Right lobe of liver (tissue), 6 donors: ENCODE data around the gene USH1C. TPM values are rescaled to one million over a fixed set of nuclear protein-coding genes. Genes with fewer than 3 reads are reported as not detected.

Experiments
- ATAC-seq, 4 donors: fragments of 200-7000 bp; cut with Tn5 transposase; one replicate each; pipeline ENCODE4 v1.9.1; 2020; ENCODE audit warnings: mild to moderate bottlenecking in 4 of 4, moderate library complexity in 4 of 4
- DNase-seq, 3 donors: peaks; one replicate each; pipeline ENCODE4 v3.0.0-alpha.2; 2020
- H3K27ac ChIP-seq, 3 donors: fragments of 200-600 bp; one replicate each; pipeline ENCODE4 v1.8.0; 2022
- H3K27me3 ChIP-seq, 2 donors: fragments of 200-600 bp; one replicate each; pipeline ENCODE4 v1.8.0; 2022
- H3K36me3 ChIP-seq, 4 donors: fragments of 200-600 bp; sonication (generic) in 1 of 4; one replicate each; pipeline versions ENCODE4 v1.5.1 to v1.8.0; 2017 to 2022; ENCODE audit warnings: control low read depth in 1 of 4
- H3K4me1 ChIP-seq, 4 donors: fragments of 200-600 bp; sonication (generic) in 1 of 4; one replicate each; pipeline versions ENCODE4 v1.5.1 to v1.8.0; 2017 to 2022; ENCODE audit warnings: control low read depth in 1 of 4
- H3K4me3 ChIP-seq, 3 donors: fragments of 200-600 bp; one replicate each; pipeline ENCODE4 v1.8.0; 2022
- H3K9me3 ChIP-seq, 4 donors: fragments of 200-600 bp; sonication (generic) in 1 of 4; one replicate each; pipeline versions ENCODE4 v1.5.1 to v1.8.0; 2017 to 2022; ENCODE audit warnings: control low read depth in 1 of 4
- POLR2A ChIP-seq: fragments of 450-650 bp; IDR thresholded peaks from one replicate; pipeline ENCODE4 v1.6.1; 2017; ENCODE audit warnings: antibody characterized with exemption, mild to moderate bottlenecking
- WGBS: methylation state at CpG from one replicate; pipeline ENCODE4 v1.1.6; 2018; ENCODE audit warnings: low coverage, low lambda C conversion rate; ENCODE audit not compliant: insufficient coverage; ENCODE audit errors: missing lambda C conversion rate; 5-methylcytosine and 5-hydroxymethylcytosine counted together
- intact Hi-C, 2 donors: fragments of 100-400 bp; cut with DNase I; formaldehyde crosslinking; loops; one replicate each; pipeline versions ENCODE4 v1.11.2 to v1.14.1; 2022
- total RNA-seq, 6 experiments: library from RNA; depleted of rRNA in 2 of 6; stranded (reverse); fragments of >200 nt in 2 of 6; fragmentation: NEBNext Ultra II Directional in 3 of 6; extraction: Animal tissue kit (Norgen Biotek cat#: 25700) in 3 of 6; gene quantifications; one replicate each; pipeline versions ENCODE4 v1.1.0 to v1.2.4, GENCODE V29; 2016 to 2023
- TF ChIP-seq, protein P1 (sequence below), 4 donors: fragments of 200-600 bp in 3 of 4; fragments of 450-650 bp in 1 of 4; IDR thresholded peaks; one replicate each; pipeline versions ENCODE4 v1.5.1 to v1.8.0; 2016 to 2022; ENCODE audit warnings: antibody characterized with exemption in 4 of 4, mild to moderate bottlenecking in 2 of 4
- donor health status: DM: no; HTN: yes; CAD: no.
- donor health status: DM: no; HTN: no; CAD: no.
- donor health status: DM: no; HTN: no; CAD: no.
- donor health status: DM: no; HTN: yes; CAD: no.
- donor health status: DM: no; HTN: yes; CAD: no.

Gene USH1C
- total RNA-seq, 6 experiments from 2014 or later = 0.15 to 1.2 (median 0.58) TPM

DNA sequence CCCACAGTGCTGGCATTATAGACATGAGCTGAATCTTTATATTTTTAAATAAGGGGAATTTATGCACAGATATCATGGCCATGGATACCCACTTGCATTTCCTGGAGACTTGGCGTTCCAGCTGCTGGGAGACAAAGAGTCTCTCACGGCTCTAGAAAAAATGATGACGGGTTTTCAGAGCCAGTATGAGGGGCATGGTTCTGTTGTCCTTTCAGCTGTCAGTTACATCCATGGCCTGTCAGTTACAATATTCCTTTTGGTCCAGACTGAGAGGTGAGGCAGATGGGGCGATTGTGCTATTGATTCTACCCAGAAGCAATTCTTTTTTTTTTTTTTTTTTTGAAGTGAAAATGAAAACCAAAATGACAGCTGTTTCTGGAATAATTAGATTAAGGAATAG lies 29.7 kb downstream of the USH1C start:
- TF ChIP-seq, protein P1, sequence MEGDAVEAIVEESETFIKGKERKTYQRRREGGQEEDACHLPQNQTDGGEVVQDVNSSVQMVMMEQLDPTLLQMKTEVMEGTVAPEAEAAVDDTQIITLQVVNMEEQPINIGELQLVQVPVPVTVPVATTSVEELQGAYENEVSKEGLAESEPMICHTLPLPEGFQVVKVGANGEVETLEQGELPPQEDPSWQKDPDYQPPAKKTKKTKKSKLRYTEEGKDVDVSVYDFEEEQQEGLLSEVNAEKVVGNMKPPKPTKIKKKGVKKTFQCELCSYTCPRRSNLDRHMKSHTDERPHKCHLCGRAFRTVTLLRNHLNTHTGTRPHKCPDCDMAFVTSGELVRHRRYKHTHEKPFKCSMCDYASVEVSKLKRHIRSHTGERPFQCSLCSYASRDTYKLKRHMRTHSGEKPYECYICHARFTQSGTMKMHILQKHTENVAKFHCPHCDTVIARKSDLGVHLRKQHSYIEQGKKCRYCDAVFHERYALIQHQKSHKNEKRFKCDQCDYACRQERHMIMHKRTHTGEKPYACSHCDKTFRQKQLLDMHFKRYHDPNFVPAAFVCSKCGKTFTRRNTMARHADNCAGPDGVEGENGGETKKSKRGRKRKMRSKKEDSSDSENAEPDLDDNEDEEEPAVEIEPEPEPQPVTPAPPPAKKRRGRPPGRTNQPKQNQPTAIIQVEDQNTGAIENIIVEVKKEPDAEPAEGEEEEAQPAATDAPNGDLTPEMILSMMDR (IDR thresholded peaks at IDR 0.05) = no peak
- no peak for TF ChIP-seq POLR2A
- Histone ChIP-seq H3K27me3 (no peaks in the 10 kb centered on the region), H3K9me3 (no peaks in the 10 kb centered on the region), H3K27ac (no peak overlapping the region), H3K36me3 (no peaks in the 10 kb centered on the region), H3K4me3 (no peak overlapping the region), H3K4me1 (no peaks in the 10 kb centered on the region)
- DNase-seq (no peak), ATAC-seq (no peak)
- intact Hi-C loops = no loop called here
- 62% methylated on average over 3 of the region's 4 CpGs for WGBS

DNA sequence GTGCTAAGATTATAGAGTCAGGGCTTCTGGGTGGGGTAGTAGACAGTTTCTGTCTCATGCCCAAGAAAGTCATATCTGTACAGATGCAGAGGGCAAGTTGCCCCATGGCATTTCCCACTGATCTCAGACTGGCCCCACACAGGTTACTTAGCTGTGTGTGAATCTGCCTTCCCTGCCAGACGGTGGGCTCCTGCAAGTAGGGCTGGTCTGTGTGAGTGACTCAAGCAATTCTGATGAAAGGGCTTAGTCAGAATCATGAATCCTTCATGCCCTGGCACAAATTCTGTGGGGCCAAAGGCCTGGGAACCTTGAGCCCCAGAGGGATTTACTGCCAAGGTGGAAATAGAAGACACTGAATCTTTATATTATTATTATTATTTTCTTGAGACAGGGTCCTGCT lies 30.4 kb downstream of the USH1C start:
- no peaks in the 10 kb centered on the region for H3K9me3 ChIP-seq

DNA sequence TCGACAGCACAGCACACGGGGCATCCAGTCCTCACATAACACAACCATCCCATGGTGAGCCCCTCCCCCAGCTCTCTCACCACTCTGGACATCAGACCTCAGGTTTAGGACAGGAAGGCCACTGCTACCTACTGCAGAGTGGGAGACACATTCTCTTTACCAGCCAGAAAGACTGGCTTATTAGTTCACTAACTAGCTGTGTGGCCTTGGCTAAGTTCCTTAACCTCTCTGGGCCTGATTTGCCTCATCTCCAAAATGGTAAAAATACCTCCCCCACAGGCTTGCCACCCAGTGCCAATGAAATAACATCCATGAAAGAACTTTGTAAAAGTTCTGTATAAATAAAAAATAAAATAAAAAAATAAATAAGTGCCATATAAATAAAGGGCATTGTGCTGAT lies 32.1 kb downstream of the USH1C start:
- H3K4me3 ChIP-seq = no peak overlapping the region
- WGBS = 25% methylated on average over 2 of the region's 2 CpGs
- H3K27me3 ChIP-seq = no peaks in the 10 kb centered on the region
- no peaks in the 10 kb centered on the region for H3K36me3 ChIP-seq
- no peak overlapping the region for H3K27ac ChIP-seq
- ATAC-seq (no peak), DNase-seq (no peak)
- no peak for TF ChIP-seq POLR2A
- TF ChIP-seq, protein P1 (IDR thresholded peaks at IDR 0.05) = no peak
- H3K4me1 ChIP-seq = no peaks in the 10 kb centered on the region
- no peaks in the 10 kb centered on the region for H3K9me3 ChIP-seq
- intact Hi-C loops = no loop called here

More for the DNA sequence above, 30.4 kb downstream of the USH1C start:
- no peak for DNase-seq
- TF ChIP-seq, protein P1 (IDR thresholded peaks at IDR 0.05) = no peak
- WGBS = 83% methylated on average over 1 of the region's 1 CpG
- Histone ChIP-seq H3K36me3 (no peaks in the 10 kb centered on the region), H3K27ac (no peak overlapping the region), H3K4me3 (no peak overlapping the region), H3K27me3 (no peaks in the 10 kb centered on the region), H3K4me1 (no peaks in the 10 kb centered on the region)
- ATAC-seq = no peak
- intact Hi-C loops = no loop called here

DNA sequence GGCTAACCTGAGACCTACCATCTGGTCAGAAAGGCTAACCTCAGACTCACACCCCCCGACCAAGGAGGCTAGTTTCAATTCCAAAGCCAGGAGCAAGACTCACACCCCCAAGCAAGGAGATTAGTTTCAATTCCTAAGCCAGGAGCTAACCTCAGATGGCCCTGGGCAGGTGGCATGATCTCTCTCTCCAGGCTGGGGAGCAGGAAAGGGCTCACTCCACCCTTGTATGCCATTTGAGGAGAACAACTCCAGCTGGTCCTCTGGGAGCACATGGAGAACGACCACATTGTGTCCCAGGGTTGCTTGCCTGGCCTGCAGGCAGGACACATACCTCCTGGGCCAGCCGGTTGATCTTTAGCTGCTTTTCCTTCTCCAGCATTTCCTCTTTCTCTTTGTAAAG lies 32.6 kb downstream of the USH1C start:
- no peak for ATAC-seq
- DNase-seq = no peak
- Histone ChIP-seq H3K27ac (no peak overlapping the region), H3K4me3 (no peak overlapping the region), H3K4me1 (no peaks in the 10 kb centered on the region), H3K27me3 (no peaks in the 10 kb centered on the region), H3K9me3 (no peaks in the 10 kb centered on the region), H3K36me3 (no peaks in the 10 kb centered on the region)
- intact Hi-C loops = no loop called here
- WGBS = no CpG with 5 or more reads among the region's 3 CpGs
- TF ChIP-seq, protein P1 (IDR thresholded peaks at IDR 0.05) = no peak
- no peak for TF ChIP-seq POLR2A
